SK-N-SH treated with all-trans-retinoic acid at 6 μM for 48 hours (cell line): ENCODE measurements around the gene TWF2.

Source experiments
- ARNTL ChIP-seq: fragments of 450-650 bp; formaldehyde crosslinking; IDR thresholded peaks from 2 replicates; pipeline ENCODE4 v1.5.0; 2020; ENCODE audit warnings: low read depth, mild to moderate bottlenecking, moderate library complexity, borderline replicate concordance
- PPARA ChIP-seq: fragments of 250-450 bp; sonication (Bioruptor Pico); IDR thresholded peaks from 2 replicates; pipeline ENCODE4 v1.5.0; 2020; ENCODE audit warnings: mild to moderate bottlenecking, borderline replicate concordance
- RARB ChIP-seq: fragments of 250-450 bp; sonication (Bioruptor Pico); IDR thresholded peaks from 2 replicates; pipeline ENCODE4 v1.8.0; 2021; ENCODE audit warnings: mild to moderate bottlenecking, moderate library complexity
- ZFP3 ChIP-seq: fragments of 250-450 bp; sonication (Bioruptor Pico); IDR thresholded peaks from 2 replicates; pipeline ENCODE4 v1.5.0; 2020; ENCODE audit warnings: mild to moderate bottlenecking, moderate library complexity
- TF ChIP-seq, protein P1 (sequence below): fragments of 250-450 bp; sonication (Bioruptor Pico); IDR thresholded peaks from 2 replicates; pipeline ENCODE4 v1.8.0; 2020; ENCODE audit warnings: mild to moderate bottlenecking, moderate library complexity, borderline replicate concordance

DNA sequence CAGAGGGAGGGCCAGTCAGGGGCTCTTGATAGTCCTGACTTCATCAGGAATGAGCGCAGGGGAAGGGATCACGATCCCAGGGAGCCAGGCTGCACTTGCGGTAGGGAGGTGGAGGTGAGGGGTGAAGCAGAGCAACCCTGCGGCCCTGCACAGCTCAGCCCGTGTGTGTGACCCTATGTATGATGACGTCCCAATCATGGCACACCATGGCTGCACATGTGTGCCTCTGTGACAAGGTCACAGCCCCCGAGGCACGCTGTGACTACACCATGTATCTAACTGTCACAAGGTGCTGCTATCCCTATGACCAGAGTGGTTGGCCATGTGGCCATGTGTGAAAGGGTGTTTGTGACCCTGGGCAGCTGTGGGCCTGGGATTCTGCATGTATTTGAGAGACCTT lies 54.3 kb downstream of the TWF2 start:
- TF ChIP-seq ARNTL (CRISPR knock-in tag) = no peak
- no peak for TF ChIP-seq RARB (CRISPR knock-in tag)
- no peak for TF ChIP-seq PPARA (CRISPR knock-in tag)
- no peak for TF ChIP-seq ZFP3
- TF ChIP-seq, protein P1, sequence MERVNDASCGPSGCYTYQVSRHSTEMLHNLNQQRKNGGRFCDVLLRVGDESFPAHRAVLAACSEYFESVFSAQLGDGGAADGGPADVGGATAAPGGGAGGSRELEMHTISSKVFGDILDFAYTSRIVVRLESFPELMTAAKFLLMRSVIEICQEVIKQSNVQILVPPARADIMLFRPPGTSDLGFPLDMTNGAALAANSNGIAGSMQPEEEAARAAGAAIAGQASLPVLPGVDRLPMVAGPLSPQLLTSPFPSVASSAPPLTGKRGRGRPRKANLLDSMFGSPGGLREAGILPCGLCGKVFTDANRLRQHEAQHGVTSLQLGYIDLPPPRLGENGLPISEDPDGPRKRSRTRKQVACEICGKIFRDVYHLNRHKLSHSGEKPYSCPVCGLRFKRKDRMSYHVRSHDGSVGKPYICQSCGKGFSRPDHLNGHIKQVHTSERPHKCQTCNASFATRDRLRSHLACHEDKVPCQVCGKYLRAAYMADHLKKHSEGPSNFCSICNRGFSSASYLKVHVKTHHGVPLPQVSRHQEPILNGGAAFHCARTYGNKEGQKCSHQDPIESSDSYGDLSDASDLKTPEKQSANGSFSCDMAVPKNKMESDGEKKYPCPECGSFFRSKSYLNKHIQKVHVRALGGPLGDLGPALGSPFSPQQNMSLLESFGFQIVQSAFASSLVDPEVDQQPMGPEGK (CRISPR knock-in tag) = no peak
